ENCODE data around the gene RNF141. TPM values are rescaled to one million over a fixed set of nuclear protein-coding genes. Genes with fewer than 3 reads are reported as not detected.

Gene RNF141
- total RNA-seq, 1 experiment from 2014 or later: 31.7 TPM

DNA sequence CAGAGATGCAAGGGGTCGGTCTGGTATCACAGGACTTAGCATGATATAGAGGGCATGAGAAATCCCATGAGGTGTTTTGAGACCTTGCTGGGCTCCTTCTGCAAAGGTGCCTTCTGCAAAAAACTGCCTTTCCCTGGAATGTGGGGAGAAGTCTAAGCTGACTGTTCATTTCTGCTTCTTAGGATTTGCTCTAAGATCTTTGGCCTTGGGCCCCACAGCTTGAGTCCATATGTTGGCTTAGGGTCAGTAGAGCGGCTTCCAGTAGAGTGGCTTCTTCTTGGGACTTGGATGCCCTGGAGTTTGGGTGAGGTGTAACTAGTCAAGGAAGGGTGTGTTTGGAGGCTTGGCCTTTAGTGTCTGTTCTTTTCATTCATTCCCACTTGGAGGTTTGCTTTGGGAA, 48.9 kb downstream of the RNF141 start:
- no peak for DNase-seq (ENCODE audit: low read depth, low spot score)

DNA sequence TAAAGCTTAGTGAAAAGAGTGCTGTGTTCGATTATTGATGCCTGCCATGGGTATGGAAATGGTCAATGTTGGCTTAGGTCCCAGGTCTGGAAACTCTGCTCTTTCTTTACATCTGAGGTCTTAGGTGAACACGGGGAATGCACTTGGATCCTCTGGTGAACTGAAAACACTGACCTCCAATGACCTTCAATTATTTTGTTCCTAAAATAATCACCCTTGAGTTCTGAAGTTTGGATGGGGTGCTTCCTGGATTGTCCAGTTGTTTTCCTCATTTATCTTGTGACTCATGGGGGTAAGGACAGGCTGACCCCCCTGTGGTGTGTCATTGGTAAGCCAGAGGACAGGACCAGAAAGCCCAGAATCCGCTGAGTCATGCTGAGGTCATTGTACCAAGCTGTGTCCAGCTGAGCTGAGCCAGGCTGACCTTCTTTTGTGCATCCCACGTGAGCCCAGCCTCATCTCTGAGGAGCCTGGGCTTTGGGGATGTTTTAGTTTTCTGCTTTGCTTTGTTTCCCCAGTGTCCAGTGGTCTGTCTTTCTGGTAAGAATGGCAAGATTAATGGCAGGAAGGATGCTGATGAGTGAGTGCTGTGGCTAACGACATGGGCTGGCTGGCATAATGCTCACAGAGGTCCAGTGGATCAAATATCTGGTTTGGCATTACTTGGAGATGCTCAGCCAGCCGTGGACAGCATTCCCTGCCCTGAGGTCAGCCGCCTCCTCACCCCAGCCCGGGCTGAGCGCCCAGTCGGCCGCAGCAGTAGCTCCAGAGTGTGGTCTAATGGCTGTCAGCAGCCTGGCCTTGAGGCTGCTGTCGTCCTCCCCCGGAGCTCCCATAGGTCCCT, 50.4 kb downstream of the RNF141 start:
- peak; percentile 55 for DNase-seq (ENCODE audit: low read depth, low spot score)
- in situ Hi-C loops (cut with HindIII; ENCODE audit: low pct_unique_long_range_greater_than_20kb, low sequenced_read_pairs): no loop called here

More for the DNA sequence above, 48.9 kb downstream of the RNF141 start:
- in situ Hi-C loops (cut with HindIII; ENCODE audit: low pct_unique_long_range_greater_than_20kb, low sequenced_read_pairs): no loop called here

DNA sequence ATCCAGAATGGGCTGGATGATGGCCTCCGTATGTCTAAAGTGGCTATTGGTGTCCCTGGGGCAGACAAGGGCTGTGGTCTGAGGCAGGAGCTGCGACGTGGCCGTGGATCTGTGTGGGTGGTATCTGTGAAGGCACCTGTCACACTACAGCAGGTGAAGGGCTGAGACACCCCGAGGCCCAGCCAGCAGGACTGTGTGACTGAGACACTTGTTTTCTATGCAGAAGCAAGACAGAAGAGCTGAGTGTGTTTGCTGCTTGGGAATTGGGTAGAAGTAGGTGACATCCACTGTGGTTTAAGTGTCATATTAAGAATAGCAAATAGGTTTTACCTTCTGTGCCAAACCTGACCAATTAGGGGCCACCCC, 51.0 kb downstream of the RNF141 start:
- in situ Hi-C loops (cut with HindIII; ENCODE audit: low pct_unique_long_range_greater_than_20kb, low sequenced_read_pairs): no loop called here
- no peak for DNase-seq (ENCODE audit: low read depth, low spot score)

DNA sequence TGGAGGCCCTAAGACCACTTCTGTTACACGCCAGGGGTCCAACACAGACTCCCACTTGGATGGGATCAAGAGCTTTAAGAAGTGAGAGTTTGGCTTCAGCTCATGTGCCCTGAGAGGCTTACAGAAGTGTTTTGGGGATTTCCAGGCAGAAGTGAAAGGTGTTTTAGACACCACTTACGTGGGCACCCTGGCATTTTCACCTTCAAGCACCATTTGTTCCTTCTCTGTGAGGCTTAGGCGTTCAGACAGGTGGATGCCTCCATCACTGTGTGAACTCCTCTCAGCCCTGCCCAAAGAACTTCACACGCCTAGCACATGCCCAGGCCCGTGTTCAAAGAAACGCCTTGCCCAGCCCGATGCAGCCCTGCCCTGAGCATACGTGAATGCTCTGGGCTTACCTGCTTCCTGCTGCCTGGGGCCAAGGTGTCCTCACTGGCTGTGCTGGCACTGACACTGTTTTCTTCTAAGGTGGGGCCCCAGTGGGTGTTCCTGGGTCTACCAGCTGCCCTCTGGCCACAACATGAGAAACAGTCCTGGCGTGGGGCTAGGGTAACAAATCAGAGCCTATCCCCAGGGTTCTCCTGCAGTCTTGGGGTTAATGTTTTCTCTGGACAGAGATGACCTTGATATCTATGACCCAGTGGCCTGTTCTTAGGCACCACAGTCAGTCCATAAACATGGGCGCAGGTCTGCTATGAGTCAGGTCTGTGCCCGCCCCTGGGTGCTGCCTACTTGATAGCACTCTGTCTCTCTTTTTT, 51.9 kb downstream of the RNF141 start:
- no peak for DNase-seq (ENCODE audit: low read depth, low spot score)
- in situ Hi-C loops (cut with HindIII; ENCODE audit: low pct_unique_long_range_greater_than_20kb, low sequenced_read_pairs): no loop called here

DNA sequence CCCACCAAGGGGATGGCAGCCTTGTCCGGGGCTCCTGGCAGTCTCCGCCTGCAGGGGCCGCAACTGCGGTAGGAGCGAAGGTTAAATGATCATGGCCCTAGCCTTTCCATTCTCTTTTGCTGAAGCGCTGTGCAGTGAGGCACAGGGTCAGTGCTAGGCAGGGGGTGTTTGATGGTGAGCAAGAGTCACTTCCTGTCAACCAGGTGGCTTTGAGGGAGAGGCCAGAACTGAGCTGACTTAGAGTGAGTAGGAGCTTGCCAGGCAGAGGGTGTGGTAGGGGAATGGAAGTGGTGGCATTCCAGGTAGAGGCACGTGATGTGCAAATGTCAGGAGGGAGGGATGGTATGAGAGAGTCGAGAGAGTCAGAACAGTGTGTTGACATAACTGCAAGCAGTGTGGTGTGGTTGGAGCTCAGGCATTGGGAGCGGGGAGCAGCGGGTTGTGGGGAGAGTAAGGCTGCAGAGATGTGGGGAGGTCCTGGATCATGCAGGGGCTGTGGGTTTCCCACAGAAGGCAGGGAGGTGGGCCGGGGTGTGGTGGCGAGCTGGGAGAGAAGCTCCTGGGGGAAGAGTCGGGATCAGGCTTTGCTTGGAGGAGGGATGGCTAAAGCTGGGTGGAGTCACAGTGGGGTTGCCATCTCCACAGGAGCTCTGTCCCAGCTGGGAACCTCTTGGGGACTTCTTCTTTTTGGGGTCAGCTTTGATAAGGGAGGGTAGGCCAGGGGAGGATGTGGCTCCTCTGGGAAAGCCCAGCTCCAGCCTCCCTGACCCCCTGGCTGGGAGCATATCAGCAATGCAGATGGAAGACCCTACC, 52.7 kb downstream of the RNF141 start:
- in situ Hi-C loops (cut with HindIII; ENCODE audit: low pct_unique_long_range_greater_than_20kb, low sequenced_read_pairs): no loop called here

DNA sequence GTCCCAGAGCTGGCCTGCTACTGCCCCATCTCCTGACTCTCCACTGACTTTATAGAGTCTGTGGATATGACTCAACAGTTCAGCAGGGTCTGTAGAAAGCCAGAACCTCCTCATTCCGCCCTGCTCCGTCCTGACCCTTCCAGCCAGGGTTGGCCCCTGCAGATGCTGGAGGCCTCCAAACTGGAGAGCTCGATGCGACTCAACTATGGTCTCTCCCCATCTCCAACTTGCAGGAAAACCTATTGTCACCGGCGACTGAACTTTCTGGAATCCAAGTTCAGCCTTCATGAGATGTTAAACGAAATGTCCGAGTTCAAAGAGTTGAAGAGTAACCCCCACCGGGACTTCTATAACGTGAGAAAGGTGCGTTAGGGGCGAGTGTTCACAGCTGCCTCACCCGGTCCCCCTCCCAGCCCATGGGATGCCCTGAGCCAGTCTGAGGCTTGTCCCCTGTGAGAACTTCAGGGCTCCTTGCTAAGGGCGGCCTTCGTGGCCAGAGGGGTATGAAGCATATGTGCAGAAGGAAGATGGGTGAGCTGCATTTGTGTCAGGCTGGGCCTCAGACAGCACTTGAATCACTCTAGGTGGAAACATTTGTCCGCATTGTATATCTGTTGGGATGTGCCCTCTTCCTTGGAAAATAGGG, 53.9 kb downstream of the RNF141 start:
- in situ Hi-C loops (cut with HindIII; ENCODE audit: low pct_unique_long_range_greater_than_20kb, low sequenced_read_pairs): no loop called here

More for the DNA sequence above, 52.7 kb downstream of the RNF141 start:
- no peak for DNase-seq (ENCODE audit: low read depth, low spot score)

DNA sequence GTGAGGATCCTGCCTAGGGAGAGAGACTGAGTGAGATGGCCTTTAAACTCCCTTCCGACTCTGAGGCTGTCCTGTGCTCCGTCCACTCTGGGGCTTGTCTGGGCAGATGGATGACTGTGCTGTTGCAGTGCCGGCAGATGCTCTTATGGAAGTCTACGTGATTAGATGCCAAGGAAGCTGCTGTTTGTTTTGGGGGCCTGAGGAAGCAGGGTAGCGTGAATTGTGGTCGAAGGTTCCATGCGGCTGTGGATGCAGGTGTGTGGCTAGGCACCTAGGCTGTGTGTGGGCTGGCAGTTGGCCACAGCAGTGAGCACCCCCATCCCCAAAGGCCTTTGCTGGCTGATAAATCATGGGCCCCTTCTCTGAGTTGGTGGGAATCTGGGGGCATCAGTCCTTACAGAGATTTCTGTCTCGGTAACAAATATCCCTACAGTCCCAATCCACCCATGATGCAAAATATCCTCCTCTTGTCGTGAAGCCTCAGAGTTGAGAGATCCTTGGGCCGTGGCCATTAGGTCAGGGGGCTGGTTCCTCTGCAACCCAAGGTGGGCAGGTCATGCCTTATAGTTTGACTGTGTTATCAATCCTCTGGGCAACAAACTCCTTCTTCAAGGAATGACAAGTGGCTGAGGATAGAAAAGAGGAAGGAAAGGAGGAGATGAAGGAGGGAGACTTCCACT, 54.7 kb downstream of the RNF141 start:
- in situ Hi-C loops (cut with HindIII; ENCODE audit: low pct_unique_long_range_greater_than_20kb, low sequenced_read_pairs): no loop called here

More for the DNA sequence above, 53.9 kb downstream of the RNF141 start:
- DNase-seq (ENCODE audit: low read depth, low spot score): no peak

DNA sequence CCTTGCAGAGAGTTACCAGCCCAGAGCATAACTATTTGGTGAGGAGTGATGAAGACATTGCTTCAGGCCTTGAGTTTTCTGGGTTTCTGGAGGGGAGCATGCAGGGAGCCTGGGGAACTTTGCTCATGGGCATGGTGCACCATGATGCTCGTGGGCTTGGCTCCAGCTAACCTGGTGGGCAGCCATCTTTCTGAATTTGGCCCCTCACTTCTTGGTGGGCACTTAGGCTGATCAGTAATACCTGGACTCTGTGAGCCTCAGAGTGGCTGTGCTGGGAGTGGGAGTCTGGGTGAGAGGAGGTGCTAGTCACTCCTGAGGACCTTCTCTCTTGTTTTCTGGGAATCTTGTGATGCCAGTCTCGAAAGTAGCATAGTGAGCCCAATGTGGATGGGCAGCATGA, 55.3 kb downstream of the RNF141 start:
- no peak for DNase-seq (ENCODE audit: low read depth, low spot score)
- in situ Hi-C loops (cut with HindIII; ENCODE audit: low pct_unique_long_range_greater_than_20kb, low sequenced_read_pairs): no loop called here

More for the DNA sequence above, 54.7 kb downstream of the RNF141 start:
- no peak for DNase-seq (ENCODE audit: low read depth, low spot score)

DNA sequence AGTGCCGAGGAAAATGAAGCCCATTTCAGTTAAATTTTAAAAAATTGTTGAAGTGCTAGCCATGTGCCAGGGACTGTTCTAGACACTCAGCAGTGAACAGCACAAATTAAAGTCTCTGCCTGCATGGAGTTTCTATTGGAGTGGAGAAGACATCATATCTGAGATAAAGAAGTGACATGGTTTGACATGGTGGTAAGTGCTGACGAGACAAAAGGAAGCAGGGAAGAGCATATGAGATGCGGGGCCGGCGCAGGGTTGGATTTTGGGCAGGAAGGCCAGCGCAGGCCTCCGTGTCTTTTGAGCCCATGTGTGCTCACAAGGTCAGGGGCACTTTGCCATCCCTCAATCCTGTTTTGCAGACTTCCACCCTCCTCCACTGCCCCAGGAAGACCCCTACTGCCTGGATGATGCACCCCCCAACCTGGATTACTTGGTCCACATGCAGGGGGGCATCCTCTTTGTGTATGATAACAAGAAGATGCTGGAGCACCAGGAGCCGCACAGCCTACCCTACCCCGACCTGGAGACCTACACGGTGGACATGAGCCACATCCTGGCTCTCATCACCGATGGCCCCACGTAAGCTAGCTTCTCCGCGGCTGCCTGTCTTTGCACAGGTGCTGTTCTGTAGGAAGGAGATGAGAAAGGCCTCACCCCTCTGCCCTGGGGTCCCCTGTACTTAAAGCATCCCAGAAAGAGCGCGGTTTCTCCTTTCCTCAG, 56.4 kb downstream of the RNF141 start:
- in situ Hi-C loops (cut with HindIII; ENCODE audit: low pct_unique_long_range_greater_than_20kb, low sequenced_read_pairs): no loop called here
- DNase-seq (ENCODE audit: low read depth, low spot score): no peak

DNA sequence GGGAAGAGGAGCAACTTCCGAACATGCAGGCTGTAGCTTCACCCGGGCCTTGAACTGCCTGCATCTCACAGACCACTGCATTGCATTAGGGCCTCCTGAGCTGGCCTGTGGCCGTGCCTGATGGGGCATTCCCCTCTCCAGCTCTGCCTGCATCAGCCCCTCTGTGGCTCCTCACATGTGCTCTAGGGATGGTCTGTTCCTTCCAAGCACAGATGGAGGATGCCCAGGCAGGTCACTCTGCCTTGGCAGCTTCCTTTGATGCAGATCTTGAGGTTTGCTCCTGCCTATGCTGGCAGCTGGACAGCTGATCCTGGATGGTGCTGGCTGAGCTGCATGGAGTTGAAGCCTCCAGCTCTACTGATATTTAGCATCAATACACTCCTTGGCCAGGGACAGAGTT, 57.4 kb downstream of the RNF141 start:
- no peak for DNase-seq (ENCODE audit: low read depth, low spot score)
- in situ Hi-C loops (cut with HindIII; ENCODE audit: low pct_unique_long_range_greater_than_20kb, low sequenced_read_pairs): no loop called here

DNA sequence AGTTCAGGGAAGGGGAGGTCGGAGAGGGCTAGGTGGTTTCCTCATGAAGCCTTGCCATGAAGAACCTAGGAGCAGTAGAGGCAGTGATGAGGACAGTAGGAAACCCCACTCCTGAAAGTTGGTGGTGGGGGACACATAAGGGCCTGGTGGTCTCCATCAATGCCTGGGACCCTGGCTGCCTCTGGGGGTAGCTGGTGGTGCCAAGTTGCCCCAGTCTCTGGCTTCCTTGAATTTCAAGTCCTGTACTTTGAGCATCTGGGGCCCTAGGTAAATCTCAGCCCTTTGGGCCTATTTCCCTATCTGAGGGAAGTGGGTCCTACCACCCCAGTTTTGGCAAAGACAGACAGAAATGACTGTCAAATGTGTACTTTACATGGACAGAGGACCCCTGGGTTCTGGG, 57.8 kb downstream of the RNF141 start:
- in situ Hi-C loops (cut with HindIII; ENCODE audit: low pct_unique_long_range_greater_than_20kb, low sequenced_read_pairs): no loop called here
- no peak for DNase-seq (ENCODE audit: low read depth, low spot score)

DNA sequence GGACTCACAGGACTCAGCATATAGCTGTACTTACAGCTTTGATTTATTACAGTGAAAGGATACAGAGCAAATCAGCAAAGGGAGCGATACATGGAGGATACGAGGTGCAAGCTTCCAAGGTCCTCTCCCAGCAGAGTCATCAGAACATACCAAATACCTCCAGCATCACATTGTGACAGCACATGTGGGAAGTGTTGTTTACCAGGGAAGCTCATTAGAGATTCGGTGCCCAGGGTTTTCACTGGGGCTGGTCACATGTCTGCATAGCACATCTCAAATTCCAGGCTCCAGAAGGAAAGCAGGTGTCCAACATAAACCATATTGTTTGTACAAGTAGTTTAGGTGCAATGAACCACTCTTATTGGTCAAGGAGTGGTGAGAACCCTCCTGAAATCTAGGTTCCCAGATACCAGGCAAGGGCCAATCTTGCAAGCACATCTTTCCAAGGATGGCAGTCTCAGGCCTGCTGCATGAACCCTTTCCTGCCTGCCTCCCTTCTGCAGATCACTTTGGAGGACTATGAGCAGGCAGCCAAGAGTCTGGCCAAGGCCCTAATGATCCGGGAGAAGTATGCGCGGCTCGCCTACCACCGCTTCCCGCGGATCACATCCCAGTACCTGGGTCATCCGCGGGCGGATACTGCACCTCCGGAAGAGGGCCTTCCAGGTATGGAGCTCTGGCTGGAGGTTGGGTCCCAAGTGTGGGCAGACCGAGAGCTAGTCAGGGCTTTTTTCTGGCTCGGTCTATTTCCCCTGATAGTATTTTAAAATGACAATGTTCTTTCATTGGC, 59.2 kb downstream of the RNF141 start:
- no peak for DNase-seq (ENCODE audit: low read depth, low spot score)
- in situ Hi-C loops (cut with HindIII; ENCODE audit: low pct_unique_long_range_greater_than_20kb, low sequenced_read_pairs): no loop called here

DNA sequence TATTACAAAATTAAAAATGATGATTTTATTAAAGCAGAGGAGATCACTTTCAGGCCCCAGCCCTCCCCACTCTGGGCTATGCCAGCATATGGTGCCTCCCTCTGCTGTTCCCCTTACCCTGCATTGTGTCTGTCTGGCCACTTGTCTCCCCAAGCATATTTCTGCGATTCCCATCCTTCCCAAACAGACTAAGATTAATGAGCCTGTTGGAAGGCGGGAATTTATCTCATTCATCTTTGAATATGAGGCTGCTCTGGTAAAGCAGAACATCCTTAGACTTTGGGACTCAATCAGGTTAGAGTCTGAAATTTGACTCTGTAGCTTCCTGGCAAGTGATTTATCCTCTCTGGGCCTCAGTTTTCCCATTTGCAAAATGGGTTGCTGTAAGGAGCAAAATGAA, 60.2 kb downstream of the RNF141 start:
- no peak for DNase-seq (ENCODE audit: low read depth, low spot score)
- in situ Hi-C loops (cut with HindIII; ENCODE audit: low pct_unique_long_range_greater_than_20kb, low sequenced_read_pairs): no loop called here

DNA sequence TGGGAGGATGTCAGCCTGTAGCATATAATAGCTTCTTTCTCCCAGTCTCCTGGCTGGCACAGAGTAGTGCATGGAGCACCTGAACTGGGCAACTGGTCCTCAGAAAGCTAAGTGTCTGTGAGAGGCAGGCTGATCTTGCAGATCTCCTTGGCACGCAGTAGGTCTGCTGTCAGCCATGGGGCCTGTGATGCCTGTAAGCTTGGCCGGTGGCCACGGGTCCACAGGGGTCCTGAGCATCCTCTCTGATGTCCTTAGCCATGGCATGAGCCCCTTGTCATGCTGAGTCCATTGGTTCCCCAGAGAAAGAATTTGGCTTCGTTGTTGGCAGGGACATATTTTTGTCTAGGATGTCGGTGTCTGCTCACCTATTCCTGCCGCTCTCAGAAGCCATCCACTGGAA, 61.0 kb downstream of the RNF141 start:
- in situ Hi-C loops (cut with HindIII; ENCODE audit: low pct_unique_long_range_greater_than_20kb, low sequenced_read_pairs): no loop called here
- no peak for DNase-seq (ENCODE audit: low read depth, low spot score)

DNA sequence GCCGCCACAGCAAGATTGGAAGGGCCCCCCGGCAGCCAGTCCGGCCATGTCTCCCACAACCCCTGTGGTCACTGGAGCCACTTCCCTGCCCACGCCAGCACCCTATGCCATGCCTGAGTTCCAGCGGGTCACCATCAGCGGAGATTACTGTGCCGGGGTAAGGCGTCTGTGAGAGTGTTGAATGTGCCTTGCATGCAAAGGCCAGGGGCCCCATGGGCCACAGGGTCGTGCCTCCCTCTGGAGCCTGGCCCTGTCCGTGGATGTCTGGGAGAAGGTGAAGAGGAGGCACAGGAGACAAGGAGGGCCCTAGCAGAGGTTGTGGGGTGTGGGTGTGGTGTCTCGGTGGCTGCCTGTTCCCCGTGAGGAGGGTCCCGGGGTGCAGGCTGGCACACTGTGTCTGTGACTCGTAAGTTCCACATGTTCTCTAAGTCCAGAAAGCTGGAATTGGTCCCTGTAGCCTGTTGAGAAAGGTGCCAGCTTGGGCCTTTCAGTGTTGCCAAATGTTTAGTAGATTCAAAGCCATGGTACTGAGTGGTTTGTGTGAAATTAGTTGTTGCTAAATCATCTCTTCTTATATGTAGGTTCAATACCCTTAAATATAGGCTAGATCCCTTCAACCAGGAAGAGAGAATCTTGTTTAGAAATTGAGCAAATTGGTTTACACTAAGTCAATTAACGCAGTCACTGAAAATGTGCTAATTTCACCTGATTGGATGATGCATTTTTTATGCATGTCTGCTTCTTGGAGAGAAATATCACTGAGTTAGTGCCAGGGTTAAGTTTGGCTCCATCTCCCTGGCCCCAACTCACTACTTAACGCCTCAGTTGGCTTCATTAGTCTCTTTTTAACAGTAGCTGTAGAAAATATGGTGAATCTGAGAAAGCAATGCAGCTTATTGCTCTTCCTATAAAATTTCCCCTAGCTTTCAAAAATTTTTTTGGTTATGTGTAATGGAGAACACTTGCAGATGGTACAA, 62.1 kb downstream of the RNF141 start:
- DNase-seq (ENCODE audit: low read depth, low spot score): no peak
- in situ Hi-C loops (cut with HindIII; ENCODE audit: low pct_unique_long_range_greater_than_20kb, low sequenced_read_pairs): no loop called here
